Fibroblast of skin of scalp (primary cell): ENCODE measurements around the gene ZFAND4. TPM values are rescaled to one million over a fixed set of nuclear protein-coding genes. Genes with fewer than 3 reads are reported as not detected.
"Not testable (repeated sequence)": the region's sequence is repeated elsewhere in the genome, so short reads cannot be mapped to it uniquely, and the experiment has no call there.

Source experiments
- DNase-seq: peaks from one replicate; pipeline ENCODE4 v3.0.0-alpha.2; 2013
- polyA plus RNA-seq, 2 experiments: library from polyadenylated mRNA; unstranded; fragments of 120-200 nt; gene quantifications; one replicate each; pipeline ENCODE4 v1.2.1, GENCODE V29; 2013; ENCODE audit not compliant: insufficient read length in 2 of 2

The ZFAND4 gene
- 6.6 TPM for polyA plus RNA-seq (2013, experiment 1 of 2; ENCODE audit: insufficient read length)
- 6.7 TPM for polyA plus RNA-seq (2013, experiment 2 of 2; ENCODE audit: insufficient read length)

DNA sequence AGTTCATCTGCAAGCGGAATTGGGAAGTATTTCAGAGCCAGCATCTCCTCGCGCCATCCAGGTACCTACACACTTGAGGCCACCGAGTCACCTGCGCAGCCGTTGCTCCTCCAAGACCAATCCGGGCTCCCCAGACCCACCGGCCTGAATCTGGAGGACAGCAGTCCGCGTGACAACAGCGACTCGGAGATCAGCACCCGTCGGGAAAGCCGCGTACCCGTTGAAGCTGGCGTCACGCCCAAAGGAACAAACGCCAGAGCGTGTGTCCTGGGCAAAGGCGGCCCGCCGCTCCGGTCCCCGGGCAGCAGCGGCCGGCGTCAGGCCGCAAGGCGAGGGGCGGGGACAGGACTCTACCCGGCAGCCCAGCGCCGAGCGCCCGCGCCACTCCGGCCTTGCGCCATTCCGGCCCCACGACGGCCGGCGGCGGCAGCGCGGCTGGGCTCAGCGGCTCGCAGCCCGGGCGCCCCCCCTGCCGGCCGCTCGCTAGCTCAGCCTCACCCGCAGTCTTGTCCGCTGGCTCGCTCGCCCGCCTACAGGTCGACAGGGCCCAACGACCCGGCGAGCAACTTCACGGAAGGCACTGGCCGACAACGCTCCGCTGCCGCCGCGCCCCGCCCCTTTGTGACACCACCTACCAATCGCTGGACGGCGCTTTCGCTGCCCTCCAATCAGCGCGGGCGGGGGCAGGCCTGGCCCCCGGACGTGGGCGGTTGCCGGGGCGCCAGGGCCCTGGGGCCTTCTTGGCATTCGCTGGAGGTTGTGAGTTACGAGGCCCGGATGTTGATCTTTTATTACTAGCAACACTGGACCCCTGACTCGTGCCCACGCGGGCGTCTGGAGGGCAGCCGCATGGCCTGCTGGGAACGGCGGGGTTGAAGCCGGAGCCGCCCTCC lies at the start of gene ZFAND4:
ZFAND4 (minus strand) TSS at position 592 of the 893 bp plus-strand sequence. CDS start 9,047 bp downstream, outside the sequence.
- peak; percentile 98 for DNase-seq

DNA sequence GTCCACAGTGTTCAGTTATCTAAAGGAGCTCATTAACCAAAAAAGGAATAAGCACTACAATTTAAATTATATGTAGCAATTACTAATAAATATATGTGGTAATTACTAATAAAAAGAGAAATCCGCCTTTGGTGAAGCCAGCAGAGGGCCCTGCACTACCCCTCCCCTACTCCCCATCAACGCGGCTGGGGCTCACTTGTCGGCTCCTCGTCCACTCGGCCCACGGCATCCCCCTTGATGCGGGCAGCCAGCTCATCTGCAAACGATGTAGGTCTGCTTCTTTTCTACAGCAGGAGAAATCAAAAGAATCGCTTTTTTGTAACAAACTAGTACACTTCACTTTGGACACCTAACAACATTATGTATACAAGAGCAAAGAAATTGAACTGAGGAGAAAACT lies 48.9 kb upstream of the ZFAND4 start:
- DNase-seq: not testable (repeated sequence)

DNA sequence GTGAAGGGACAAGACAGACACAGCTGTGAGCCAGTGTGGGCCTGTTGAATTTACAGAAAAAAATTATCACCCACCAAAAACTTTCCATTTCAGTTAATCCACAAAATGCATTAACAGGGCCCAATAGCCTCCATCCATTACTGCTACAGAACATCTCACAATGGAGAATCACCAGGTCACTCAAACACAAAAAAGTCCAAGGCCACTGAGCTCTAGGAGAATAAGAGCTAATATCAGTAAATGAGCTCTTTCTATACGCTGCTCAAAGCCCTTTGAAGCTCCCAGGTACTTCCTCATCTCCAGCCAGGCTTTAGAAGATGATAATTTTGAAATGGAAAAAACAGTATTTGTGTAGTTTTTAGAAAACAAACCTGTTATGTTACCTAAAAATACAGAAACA lies 45.1 kb upstream of the ZFAND4 start:
- DNase-seq: not testable (repeated sequence)

DNA sequence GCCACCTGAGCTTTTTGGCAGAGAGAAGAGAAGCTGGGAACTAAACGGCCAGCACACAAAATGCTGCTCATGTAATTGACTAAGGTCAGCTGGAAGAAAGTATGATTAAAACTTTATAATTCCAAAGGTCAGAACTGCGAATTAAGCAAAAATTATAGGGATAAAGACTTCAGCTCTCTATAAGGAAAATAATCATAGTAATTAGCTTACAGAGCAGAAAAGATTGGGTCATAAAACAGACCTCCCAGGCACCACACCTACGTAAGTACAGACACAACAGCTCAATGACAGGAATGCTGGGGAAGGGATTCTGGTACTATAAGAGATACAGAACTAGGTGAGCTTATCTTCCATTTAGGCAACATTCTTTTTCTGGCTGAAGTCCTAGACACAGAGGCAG lies 44.5 kb upstream of the ZFAND4 start:
- DNase-seq: not testable (repeated sequence)

DNA sequence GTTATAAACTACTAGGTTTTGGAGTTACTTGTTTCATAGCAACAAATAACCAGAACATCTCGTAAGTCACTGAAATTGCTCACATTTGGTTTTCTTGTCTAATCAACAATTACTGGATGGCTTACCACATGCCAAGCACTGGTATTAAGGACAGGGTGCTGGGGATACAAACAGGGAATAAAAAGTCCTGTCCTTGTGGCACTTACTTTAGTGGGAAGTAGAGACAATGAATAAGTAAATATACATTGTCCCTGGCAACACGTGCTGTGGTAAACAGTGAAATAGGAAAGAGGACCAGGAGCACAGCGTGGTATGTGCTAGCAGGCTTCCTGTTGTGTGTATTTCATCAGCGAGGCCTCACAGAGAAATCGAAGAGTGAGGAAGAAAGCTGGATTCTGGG lies 38.7 kb upstream of the ZFAND4 start:
- not testable (repeated sequence) for DNase-seq

DNA sequence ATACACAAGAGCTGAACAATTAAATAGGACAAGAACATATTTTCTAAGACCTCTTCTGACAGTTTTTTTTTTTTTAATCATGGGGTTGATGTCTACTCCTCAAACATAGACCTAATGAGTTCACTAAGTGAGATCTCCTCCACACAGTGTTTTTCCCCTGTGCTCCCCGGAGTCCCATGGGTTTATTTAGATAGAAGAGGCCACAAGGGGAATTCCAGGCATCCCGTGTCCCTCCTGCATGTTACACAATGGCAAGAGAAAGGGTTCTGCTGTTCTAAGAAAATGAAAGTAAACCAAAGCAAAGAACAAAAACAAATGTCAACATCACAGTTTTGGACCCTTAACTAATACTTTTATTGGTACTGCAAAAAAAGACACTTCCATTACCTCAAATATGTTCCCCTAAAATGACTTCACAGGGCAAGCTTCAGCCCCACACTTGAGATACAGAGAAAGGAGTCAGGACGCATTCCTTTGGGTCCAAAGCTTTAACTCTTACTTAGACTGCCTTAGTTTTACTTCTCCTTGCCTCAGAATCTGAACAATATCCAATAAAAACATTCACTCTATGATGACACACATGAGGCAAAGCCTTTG lies 37.7 kb upstream of the ZFAND4 start:
- DNase-seq: peak; percentile 6

DNA sequence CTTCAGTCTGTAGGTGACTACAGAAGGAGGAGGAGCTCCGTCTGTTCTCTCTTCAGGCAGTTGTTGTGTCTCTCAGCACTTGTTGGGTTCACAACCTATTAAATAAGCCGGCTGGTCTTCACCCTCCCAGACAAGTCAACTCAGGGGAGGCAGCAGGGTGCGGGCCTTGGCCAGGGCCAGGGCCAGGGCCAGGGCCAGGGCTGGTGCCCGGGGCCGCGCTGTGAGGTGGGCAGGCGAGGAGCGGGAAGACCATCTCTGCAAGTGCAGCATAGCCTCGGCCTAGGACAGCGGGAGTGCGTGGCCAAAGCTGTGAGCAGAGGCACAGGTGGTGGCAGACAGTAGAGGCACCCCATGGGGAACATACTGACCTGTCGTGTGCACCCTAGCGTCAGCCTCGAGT lies 5.9 kb upstream of the ZFAND4 start:
- not testable (repeated sequence) for DNase-seq

DNA sequence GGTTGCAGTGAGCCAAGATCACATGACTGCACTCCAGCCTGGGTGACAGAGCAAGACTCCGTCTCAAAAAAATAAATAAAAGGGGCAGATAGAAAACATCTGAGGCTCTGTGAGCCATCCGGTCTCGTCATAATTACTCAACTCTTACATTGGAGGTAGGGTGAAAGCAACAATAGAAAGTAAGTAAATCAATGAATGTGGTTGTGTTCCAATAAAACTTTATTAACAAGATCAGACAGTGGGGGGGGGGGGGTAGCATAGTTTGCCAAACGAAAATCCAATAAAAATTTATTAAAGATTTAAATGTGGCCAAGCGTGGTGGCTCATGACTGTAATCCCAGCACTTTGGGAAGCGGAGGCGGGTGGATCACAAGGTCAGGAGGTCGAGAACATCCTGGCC lies 2.8 kb upstream of the ZFAND4 start:
- DNase-seq: no peak

DNA sequence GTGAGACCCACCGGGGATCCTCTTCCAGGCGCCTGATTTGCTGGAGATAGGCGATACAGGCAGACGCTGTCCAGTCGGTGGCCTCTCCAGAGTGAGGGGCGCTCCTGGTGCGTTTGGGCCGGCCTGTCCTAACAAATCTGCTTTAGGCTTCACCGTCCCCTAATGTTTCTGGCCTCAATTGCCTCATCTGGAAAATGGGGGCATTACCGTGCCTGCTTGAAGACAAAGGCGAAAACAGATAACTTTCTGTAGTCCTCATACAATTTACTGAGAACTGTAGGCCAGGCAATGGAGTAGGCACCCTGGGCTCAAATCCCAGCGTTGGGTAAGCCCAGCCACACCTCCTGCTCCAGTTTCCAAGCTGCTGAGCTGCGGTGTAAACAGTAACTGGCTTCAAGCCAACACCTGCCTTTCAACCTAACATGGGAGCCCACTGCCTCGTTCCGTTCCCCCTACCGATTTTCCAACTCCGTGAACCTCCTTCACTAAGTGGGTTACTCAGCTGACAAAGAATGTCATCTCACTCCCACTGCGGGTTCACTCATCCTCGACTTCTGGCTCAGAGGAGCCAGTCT lies 589 bp upstream of the ZFAND4 start:
- DNase-seq: peak; percentile 4

DNA sequence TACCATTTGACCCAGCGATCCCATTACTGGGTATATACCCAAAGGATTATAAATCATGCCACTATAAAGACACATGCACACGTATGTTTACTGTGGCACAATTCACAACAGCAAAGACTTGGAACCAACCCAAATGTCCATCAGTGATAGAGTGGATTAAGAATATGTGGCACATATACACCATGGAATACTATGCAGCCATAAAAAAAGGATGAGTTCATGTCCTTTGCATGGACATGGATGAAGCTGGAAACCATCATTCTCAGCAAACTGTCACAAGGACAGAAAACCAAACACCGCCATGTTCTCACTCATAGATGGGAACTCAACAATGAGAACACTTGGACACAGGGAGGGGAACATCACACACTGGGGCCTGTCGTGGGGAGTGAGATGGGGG lies 1.3 kb downstream of the ZFAND4 start:
- not testable (repeated sequence) for DNase-seq

DNA sequence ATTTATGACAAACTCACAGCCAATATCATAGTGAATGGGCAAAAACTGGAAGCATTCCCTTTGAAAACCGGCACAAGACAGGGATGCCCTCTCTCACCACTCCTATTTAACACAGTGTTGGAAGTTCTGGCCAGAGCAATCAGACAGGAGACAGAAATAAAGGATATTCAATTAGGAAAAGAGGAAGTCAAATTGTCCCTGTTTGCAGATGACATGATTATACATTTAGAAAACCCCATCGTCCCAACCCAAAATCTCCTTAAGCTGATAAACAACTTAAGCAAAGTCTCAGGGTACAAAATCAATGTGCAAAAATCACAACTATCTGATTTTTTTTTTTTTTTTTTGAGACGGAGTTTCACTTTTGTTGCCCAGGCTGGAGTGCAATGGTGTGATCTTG lies 2.7 kb downstream of the ZFAND4 start:
- DNase-seq: not testable (repeated sequence)

DNA sequence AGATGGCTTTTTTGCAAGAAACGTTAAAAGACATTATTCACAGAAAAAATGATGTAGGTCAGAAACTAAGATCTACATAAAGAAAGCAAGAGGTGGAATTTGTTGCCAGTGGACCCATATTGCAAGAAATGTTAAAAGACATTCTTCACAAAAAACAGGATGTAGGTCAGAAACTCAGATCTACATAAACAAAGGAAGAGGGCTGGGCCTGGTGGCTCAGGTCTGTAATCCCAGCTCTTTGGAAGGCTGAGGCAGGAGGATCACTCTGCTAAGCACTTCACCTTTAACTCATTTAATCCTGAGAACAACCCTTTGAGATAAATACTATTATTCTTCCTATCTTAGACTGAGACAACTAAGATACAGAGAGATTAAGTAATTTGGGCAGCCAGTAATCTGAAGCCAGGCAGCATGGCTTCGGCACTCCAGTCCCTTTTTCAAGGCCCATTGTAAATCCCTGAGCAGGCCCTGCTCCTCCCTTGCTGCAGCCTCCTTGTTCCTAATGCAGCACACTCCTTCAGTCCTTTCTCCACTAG lies 11.6 kb downstream of the ZFAND4 start:
- no peak for DNase-seq

DNA sequence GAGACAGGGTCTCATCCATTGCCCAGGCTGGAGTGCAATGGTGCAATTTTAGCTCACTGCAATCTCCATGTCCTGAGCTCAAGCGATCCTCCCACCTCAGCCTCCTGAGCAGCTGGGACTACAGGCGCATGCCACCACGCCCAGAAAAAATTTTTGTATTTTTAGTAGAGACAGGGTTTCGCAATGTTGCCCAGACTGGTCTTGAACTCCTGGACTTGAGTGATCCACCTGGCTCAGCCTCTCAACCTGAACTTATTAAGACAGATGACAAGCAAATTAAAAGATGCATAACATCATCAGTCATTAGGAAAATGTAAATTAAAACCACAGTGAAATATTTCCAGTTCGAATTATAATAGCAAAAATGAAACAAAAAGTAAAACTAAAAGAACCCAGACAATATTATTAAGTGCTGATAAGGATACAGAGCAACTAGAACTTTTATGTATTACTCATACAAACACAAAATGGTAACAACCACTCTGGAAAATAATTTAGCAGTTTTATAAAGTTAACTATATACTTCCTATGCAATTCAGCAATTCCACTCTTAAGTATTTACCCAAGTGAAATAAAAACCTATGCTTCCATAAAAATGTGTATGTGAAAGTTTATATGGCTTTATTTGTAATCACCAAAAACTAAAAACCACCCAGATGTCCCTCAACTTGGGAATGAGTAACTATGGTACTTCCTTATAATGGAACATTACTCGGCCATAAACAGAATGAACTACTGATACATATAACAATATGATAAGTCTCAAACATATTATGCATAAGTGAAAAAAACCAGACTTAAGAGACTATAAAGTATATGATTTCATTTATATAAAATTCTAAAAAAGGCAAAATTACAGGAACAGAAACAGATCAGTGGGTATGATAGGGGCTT lies 15.3 kb downstream of the ZFAND4 start:
- no peak for DNase-seq

DNA sequence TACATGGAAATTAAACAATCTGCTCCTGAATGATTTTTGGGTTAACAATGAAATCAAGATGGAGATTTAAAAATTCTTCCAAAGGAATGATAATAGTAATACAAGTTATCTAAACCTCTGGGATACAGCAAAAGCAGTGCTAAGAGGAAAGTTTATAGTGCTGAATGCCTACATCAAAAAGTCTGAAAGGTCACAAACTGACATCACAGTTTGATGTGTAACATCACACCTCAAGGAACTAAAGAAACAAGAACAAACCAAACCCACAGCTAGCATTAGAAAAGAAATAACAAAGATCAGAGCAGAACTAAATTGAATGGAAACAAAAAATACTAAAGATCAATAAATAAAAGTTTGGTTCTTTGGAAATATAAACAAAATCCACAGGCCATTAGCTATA lies 17.4 kb downstream of the ZFAND4 start:
- DNase-seq: no peak

DNA sequence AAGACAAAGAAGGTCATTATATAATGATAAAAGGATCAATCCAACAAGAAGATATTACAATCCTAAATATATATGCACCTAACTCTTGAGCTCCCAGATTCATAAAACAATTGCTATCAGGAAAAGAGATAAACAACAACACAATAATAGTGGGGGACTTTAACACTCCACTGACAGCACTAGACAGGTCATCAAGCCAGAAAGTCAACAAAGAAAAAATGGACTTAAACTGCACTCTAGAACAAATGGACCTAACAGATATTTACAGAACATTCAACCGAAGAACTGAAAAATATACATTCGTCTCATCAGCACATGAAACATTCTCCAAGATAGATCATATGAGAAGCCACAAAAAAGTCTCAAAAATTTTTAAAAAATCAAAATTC lies 17.8 kb downstream of the ZFAND4 start:
- DNase-seq: not testable (repeated sequence)

DNA sequence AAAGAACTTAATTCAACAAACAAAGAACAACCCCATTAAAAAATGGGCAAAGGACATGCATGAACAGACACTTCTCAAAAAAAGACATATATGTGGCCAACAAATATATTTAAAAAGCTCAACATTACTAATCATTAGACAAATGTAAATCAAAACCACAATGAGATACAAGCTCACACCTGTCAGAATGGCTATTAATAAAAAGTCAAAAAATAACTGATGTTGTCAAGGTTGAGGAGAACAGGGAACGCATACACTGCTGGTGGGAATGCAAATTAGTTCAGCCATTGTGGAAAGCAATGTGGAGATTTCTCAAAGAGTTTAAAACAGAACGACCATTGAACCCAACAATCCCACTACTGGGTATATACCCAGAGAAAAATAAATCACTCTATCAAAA lies 19.1 kb downstream of the ZFAND4 start:
- no peak for DNase-seq

DNA sequence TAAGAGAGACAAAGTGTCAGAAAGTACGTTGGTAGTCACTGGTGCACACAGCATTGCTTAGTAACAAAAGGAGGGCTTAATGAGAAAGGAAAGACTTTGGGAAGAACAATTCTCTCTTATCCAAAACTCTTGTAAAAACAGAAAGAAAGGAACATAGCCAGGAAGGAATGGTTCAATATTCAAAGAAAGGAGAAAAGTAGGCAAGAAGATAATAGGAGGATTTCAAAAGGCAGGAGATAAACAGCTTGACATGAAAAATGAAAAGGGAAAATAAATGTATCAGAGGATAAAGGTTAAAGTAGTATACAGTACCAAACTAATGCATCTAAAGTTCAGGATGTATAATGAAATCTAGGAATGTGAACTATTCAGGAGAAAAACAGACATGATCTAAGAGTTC lies 20.1 kb downstream of the ZFAND4 start:
- no peak for DNase-seq

DNA sequence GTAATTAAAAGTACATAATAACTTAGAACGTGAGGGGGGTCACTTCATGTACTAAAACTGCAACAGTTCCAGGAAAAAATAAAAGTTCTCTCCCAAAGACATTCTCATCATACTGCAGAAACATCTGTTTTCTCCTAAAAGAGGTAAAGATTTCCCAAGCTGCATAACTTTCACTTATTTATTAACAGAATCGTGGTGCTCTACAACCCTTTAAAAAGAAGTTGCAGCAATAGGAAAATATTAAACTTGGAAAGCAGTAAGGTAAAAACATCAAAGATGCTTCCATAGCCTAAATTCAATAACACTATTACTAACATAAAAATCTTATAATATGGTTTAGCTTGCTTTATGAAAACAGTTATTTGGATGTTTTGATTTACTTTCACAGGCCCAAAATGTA lies 23.3 kb downstream of the ZFAND4 start:
- no peak for DNase-seq

DNA sequence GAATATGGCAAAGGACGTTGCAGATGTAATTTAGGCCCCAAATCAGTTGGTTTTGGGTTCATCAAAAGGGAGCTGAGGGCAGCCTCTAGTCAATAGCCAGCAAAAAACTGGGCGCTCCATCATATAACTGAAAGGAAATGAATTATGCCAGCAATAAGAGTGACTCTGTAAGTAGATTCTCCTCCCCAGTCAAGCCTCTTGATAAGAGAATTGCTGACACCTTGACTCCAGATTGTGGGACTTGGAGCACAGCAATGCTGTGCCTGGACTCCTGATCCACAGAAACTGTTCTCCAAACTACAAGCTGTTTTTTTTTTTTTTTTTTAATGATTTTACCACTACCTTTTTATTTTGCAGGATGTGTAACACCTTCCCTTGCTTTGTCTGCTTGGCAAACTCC lies 25.5 kb downstream of the ZFAND4 start:
- no peak for DNase-seq

DNA sequence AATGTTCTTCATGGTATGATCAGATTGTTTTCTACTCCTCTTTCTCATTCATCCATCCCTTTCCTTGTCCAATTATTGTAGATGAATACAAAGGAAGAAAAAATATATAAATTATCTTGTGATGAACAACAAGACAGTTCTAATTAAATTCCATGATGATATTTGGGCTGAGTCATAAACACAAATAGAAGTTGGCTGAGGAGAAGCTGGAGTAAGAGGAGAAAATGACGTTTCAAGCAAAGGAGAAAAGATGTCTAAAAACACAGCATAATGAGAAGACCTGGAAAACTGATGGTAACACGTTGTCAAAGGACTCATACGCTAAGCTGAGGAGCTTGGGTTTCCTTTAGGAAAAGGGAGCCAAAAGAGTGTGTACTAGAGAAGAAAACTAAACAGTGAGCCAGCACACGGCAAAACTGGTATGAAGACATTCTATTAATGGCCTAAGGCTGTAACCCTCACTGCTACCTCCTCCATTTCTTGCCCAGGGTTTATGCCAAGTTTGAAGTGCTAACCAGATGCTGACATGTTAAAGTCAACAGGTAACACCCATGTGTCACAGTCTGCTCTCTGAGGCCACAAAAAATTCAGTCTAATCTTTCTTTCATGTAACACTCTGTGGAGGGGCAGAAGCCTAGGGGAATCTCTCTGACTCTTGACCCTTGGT lies 26.1 kb downstream of the ZFAND4 start:
- no peak for DNase-seq

DNA sequence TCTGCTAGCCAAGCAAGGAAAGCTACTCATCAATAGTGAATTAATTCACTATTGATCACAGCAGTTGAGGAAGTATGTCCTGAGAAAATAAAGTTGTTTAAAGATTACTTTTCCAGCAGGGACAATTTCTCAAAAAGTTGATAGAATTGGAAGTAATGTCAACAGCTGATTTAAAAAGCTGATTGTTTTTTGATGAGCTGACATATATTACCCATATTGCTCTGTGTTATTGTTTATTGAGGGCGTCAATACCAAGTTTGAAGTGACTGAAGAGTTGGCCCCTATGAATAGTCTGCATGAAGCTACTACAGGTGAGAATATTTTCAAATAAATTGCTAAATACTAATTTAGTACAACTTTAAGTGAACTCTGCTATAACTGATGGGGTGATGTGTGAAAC lies 28.0 kb downstream of the ZFAND4 start:
- DNase-seq: no peak

DNA sequence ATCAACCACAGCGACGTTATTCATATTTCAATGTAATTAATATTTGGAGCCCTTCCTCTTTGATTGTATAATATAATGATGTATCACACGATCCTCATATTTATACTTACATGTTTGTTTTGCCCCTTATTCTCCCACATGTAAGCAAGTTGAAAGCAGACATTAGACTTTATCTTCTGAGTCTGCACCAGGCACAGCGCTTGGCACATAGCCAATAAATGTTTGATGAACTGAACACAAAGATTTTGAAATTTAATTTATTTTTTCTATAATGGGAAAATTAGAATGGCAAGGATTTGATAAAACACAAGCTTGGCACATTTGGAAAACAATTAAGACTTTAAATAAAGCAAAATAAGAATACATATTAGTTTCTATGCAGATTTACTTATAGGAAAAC lies 31.6 kb downstream of the ZFAND4 start:
- DNase-seq: no peak
